Measurements from ENCODE around the gene CPA4.

CPA4 gene

DNA sequence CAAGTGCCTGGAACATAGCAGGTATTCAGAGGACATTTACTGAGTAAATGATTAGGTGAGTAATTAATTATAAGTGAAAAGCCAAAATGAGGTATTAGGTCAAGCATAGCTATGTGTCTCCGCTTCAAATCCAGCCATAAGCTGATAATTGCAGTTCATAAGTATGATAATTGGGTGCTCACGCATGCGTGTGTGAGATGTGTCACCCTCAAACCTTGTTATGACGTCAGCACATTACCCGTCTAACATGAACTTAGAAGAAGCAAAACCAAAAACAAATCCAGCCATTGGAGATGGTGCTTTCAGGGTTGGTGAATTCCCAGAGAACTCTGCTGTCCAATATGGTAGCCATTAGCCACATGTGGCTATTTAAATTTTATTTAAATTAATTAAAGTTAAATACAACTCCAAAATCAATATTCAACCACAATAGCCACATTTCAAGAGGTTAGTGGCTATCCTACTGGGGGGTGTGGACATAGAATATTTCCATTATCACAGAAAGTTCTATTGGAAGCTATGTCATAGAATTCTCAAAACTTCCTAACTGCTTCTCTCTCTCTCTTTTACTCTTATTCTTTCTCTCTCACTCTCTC, 51.4 kb downstream of the CPA4 start, which contains the start of gene CPA5:
Gene CPA5, plus strand, starts transcription at position 546 of the 596 bp plus-strand sequence. CDS start 1,670 bp downstream, outside the sequence.
- no peak for DNase-seq (ENCODE audit: low read depth)

DNA sequence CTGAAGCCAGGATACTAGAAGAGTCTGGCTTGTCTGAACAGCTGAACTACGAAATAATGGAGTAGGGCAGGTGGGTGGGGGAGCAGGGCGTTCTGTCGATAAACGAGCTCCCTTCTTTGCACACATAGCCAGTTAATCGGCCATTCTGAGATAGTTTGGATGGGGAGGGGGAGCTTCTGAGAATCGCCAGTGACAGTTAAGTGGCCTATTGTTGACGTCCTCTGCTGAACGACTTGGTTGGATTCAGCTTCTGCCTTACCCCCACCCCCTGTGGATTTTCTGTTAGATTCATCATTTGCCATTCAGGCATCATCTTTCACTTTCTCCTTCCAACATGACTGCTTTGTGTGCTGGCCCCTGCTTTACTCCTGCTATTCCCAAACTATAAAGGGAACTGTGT, 52.2 kb downstream of the CPA4 start:
- DNase-seq (ENCODE audit: low read depth): no peak

DNA sequence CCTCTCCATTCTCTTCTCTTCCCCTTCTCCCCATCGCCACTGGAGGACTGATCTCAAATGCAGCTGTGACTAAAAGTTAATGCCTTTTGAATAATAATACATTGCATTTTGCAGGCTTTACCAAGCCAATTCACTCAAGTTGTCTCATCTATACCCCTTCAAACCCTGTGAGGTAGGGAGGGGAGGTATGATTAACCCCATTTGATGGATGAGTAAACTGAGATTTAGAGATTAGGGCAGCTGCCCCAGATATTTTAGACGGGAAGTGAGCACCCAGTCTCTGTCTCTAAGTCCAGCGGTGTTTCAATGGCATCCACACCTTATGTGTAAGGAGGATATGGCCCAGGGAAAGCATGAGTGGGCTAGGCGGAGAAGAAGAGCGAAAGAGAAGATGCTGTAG, 52.8 kb downstream of the CPA4 start:
- DNase-seq (ENCODE audit: low read depth): no peak

DNA sequence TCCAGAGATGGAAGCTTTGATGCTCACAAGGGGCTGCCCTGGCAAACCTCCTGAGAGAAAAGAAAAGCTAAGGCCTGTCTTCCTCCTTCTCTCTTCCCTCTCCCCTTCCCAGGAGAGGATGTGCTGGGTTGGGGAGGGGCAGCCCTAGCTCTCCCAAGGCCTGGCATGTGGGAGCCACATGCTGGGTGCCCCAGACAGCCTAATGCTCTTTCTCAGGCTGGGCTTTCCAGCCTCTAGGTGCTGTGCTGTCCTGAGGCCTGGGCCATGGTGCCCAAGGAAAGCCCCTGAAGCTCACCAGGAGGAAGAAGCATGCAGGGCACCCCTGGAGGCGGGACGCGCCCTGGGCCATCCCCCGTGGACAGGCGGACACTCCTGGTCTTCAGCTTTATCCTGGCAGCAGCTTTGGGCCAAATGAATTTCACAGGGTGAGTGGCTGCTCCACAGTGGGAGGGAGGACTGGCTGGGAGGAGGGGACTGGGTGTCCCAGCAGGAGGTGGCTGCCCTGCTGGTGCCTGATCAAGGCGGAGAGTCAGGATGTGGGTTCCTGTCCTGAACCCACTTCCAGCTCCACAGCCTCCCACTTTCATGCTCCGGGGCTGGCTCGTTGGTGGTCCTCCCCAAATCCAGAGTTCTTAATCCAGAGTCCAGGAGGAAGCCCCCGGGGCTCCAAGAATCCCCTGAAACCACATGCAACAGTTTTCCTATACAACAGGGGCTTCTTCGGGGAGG, 53.4 kb downstream of the CPA4 start:
- no peak for DNase-seq (ENCODE audit: low read depth)

DNA sequence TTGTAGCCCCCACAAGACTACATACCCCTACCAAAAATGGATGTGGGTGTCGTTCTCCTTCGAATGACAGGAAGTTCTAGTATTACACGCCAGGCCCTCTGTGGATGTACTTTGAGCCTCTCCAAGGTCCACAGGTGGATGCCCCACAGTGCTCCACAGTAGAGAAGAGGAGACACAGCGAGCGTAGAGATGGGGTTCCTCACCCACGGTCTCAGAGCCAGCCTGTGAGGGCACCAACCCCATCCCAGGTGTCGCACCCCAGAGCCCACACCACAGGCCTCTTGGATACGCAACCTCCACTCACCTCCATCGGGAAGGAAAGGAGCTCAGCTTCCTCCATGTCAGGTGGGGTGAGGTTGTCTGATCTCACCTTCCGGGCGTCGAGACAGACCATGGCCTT, 54.0 kb downstream of the CPA4 start:
- DNase-seq (ENCODE audit: low read depth): no peak

DNA sequence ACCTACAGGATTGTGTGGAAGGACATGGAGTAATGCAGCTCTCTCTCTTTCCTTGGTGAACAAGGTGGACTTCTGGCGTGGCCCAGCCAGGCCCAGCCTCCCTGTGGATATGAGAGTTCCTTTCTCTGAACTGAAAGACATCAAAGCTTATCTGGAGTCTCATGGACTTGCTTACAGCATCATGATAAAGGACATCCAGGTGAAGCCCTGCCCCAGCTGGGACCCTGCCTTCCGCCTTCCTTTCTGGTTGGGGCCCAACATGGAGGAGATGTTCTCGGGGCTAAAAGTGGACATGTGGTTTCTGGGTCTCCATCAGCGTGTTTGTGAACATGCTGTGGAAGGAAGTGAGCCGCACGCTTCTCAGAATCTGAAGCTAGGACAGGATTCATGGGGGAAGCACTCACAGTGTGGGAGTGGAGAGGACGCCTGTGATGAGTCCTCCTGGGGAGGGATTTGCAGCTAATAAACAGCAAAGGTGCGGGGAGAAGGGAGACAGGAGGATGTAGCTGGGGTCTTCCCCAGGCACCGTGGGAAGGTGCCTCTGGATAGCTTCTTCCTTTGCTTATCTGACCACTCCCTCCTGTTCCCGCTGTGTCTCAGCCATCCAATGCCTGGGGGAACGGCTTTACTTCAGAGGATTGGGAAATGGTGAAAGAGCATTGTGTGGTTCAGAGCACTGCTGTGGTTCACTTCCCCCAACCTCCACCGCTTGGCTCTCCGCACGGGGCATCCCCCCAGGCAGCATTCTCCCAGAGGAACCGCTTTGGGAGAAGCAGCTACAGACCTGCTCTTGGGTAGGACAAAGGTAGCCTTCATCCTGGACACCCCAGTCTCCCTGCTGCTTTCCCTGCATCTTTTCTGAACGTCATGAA, 57.2 kb downstream of the CPA4 start:
- DNase-seq (ENCODE audit: low read depth): peak; percentile 47

DNA sequence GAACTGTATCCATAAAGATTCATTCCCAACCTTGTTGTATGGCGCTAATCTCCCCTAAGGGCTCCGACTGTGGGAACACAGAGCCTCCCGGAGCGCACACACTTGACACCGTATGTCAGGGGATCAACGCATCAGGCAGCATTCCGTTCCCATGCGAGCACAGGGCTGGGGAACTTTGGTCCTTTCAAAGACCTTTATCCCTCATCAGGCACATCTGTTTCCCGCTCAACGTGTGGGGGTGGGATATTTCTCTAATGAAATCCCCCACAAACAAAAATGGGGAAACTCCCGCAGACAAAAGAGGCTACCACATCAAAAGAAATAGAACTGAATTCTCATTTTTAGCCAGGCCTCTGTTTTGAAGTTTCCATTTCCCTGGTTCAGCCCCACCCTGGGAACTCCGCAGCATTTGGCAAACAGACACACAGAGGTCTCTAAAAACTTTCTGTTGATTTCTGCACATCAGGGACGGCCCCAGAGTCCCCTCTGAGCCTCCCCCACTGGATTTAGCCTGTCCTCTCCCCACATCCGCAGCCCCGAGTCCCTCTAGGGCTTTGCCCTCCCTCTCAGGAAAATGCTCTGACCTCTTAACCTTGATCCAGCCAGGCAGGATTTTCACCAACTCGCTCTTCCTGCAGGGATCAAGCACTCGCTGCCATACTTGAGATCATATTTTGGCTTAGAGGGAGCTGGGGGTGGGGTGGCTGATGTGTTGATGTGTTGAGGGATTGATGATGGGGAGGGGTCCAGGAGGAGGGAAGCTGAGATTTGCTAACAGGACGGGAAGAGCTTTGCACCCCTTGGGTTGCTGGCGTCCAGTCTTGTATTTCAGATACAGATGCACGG, 58.2 kb downstream of the CPA4 start:
- no peak for DNase-seq (ENCODE audit: low read depth)

DNA sequence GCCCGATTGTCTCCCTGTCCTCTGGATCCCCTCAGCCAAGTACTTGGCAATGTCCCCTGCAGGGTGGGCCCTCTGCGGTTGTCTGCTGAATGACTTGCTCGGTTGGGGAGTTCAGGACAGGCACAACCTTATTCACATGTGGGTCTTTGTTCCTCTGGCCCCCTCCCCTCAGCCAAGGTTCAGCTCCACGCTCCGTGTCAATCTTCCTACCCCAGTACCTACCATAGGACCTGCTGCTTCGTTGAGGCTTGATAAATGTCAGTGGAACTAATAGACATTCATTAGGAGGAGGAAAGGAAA, 58.8 kb downstream of the CPA4 start:
- DNase-seq (ENCODE audit: low read depth): no peak

DNA sequence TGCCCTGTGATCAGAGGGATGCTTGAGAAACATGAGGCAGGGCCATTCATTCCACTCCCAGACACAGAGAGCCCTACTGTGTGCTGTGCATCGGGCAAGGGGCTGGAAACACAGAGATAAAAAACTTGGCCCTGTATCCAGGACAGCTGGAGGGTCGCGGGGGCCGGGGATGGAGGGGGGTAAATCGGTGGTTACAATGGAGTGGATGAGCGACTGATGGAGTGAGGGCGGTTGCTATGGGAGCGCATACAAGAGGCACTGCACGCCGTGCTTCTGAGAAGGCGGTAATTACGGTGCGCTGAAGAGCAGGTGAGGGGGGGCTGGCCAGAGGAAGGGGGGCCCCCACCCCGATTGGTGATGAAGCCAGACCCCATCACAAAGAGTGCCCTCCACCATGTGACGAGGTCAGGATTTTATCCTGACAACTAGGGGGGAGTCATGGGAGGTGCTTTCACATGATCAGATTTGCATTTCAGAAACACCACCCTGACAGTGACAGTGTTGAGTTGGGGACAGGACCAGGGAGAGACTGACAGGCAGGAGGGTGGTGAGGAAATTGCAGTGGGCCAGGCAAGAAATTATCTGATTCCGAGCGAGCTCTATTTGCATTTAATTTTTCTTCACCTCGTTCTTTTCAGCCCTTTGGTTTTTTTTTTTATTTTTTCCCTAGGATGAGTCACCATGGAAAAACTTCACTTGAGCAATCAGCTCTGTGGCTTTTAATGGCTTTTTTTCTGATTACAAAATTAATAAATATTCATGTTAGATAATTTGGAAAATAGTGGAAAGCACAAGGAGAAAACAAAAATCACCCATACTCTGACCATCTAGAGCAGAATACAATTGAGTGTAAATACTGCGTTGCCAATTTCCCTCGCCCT, 59.5 kb downstream of the CPA4 start:
- peak; percentile 65 for DNase-seq (ENCODE audit: low read depth)

DNA sequence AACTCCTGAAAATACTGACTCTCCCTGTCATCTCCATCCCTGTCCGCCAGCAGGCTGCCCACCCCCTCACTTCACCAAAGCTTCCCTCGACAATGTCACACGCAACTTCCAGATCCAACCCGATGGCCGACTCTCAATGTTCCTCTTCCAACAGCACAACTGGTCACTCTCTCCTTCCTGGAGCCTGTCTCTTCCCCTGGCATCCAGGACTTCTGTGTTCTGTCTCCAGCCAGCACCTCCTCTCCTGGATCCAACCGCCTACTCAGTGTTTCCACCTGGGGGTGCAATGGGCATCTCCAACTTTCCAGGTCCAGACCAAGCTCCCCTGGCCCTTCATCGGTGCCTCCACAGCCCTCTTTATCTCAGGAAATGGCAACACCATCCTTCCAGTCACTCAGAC, 60.2 kb downstream of the CPA4 start:
- DNase-seq (ENCODE audit: low read depth): no peak

DNA sequence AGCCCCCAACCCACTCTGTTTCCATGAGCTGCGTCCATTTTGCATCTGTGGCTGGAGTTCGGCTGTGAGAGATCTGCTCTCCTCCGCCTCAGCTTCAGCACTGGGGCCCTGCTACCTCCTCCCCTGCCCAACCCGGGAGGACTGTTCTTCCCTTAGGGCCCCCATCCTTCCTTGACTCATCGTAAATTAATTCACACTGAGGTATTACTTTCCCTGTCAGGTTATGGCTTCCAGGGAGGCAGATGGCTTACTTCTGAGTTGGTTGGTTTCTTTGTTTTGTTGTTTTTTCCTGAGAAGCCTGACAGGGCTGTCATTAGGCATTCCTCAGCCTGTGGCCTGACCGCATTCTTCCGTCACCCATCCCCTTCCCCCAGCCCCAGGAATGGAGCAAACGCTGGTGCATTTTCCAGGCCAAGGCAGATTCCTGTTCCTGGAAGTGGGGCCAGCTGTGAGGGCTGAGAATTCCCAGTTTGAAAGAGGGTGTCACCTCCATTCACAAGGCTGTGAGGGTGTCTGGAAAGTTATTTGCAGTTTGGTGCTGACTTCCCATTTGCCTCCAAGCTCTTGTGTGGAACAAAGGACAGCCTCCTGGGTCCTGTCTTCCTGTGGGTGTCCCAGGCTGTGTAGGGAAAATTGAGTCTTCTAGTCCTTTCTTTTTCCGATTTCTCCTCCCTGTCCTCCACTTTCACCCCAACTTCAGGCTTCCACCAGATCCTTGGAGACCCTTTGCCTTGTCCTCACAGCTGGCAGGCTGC, 63.3 kb downstream of the CPA4 start:
- peak; percentile 93 for DNase-seq (ENCODE audit: low read depth)

DNA sequence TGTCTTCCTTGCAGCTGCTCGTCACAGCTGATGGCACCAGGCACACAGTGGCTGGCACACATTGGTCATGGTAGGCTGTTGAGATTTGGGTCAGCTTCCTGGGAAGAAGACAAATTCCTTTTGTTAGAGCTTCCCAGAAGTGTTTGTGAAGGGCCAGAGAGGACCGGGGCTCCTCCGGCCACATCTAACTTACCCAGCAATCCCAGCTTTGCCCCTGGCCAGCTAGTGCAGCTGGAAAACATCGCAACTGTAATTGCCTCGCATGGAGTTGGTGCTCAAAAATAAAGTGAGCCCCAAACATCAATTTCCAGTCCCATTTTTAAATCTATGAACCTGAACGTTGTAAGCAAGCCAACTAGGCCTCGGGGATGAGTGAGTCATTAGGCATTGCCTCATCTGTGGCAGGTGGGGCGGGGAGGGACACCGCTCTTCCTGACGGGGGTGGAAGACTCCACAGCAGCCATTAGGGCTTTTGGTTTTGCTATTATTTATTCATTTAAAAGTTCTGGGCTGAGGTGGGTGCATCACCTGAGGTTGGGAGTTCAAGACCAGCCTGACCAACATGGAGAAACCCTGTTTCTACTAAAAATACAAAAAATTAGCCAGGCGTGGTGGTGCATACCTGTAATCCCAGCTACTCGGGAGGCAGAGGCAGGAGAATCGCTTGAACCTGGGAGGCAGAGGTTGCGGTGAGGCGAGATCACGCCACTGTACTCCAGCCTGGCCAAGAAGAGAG, 64.1 kb downstream of the CPA4 start:
- peak; percentile 95 for DNase-seq (ENCODE audit: low read depth)

DNA sequence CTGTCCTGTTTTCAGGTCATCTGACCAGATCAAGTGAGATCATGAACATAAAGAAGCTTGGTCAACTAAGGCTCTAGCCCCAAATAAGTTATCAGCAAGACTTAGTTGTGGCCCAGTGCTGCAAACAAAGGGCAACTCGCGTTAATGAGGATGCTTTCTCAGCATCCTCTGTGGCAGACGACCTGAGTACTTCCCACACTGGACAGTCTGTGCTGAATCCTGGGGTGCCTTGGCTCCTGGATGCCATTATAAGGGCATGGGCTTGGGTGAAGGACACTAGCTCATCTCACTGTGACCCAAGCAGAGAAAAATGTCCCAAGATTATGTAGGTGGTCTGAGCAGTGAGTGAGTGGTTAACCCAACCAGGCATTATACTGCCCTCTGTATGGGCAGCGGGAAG, 65.5 kb downstream of the CPA4 start:
- no peak for DNase-seq (ENCODE audit: low read depth)

DNA sequence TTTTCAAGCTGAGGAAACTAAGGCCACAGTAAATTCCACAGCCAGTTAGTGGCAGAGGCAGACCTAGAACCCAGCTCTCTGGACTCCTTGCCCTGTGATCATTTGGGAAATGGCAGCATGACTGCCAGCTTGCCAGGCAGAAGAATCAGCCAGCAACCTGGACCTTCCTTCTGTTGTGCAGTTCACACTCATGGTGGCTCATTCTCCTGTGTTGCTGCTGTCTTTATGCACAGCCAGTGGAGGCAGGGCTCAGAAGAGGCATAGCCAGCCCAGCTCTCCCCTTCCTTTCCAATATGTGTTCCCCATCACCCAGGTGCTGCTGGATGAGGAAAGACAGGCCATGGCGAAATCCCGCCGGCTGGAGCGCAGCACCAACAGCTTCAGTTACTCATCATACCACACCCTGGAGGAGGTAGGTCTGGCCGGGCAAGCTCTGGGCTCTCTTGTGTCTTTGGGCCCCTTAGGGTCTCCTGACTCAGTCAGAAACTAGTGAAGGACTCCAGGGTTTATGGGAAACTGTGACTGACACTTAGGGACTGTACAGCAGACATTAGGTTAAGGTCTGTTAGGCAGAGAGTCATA, 66.4 kb downstream of the CPA4 start:
- DNase-seq (ENCODE audit: low read depth): no peak

DNA sequence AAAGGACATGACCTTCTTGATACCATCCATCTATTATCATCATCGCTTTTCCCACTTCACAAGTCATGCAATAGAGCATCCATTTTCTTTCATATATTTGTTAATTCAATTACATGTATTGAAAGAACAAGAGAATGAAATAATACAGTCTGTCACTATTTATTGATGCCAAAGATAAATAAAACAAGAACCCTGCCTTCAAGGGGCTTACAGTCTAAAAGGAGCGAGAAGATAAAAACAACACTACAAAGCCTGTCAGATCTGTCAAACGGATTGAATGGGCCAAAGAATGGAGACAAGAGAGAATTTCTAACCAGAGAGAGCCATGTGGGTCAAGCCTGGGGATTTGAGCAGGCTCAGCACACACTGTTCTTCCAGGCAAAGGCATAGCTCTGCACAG, 67.6 kb downstream of the CPA4 start:
- no peak for DNase-seq (ENCODE audit: low read depth)

DNA sequence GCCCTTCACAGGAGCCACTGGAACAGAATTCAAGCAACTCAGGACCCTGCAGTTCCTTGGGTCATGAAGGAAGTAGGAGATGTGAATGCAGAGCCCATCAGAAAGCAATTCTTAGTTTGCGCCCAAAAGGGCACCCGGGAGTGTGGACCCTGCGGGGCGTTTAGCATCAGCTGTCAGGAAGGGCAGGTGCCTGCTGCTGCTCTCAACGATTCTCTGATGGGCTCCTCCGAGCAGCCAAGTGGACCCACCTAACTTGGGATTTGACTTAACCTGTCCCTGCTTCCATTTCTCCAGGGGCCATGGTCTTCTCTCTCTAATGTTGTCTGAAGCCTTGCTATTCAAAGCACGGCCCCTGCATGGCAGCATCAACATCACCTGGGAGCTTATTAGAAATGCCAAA, 68.7 kb downstream of the CPA4 start:
- DNase-seq (ENCODE audit: low read depth): no peak

DNA sequence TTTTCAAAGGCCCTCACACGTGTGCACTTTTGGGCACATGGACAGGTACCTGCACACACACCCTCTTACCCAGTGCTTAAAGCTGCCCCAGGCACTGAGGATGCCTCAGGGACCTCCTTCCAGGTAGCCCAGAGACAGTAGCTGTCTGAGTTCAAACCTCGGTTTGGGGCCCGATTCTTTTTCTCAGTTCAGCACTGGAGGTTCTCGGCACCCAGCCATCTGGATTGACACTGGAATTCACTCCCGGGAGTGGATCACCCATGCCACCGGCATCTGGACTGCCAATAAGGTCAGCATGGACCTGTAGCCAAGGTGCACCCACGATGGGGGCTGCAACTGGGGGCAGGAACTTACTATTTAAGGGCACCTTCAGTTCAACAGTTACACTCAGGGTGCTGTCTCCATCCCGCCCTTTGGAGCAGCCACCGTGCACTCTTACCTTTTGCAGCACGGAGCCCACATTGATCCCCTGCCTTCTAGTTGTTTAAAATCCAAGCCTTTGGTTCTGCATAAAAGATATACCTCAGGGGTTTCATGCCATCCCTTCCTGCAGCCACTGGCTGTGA, 69.4 kb downstream of the CPA4 start:
- no peak for DNase-seq (ENCODE audit: low read depth)

DNA sequence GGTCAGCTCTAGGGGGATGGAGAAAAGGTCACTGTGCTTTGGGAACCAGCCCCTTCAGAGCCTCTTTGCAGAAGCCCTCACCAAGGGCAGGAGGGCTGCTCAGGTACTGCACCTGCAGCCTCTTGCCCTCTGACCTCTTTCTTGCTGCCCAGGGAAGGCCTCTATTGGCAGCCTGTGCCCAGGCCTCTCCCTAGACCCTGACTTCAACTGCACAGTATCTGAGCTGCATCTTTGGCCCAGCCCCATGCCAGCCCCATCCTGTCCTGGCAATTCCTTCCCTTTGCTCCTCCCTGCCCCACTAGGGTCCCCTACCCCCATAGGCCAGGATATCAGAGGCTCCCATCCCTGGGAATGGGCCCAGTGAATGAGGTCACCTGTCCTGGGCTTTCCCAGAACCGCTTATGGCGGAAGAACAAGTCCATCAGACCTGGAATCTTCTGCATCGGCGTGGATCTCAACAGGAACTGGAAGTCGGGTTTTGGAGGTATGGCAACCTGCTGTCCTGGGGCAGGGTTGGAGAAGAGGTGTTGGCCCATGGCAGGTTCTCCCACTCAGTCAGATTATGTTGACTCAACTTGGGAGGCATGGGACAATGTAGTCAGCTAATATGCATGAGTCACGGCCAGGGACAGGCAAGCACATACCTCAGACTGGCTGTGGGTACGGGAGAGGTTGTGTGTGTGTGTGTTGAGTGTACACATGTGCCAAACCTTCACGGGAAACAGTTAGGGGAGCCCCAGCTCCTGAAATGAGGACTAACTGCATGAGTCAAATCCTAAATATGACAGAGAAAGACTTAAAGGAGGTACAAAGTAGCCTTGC, 70.3 kb downstream of the CPA4 start:
- peak; percentile 96 for DNase-seq (ENCODE audit: low read depth)
